ENCODE data around the gene TLR8. TPM values are rescaled to one million over a fixed set of nuclear protein-coding genes. Genes with fewer than 3 reads are reported as not detected.

Gene TLR8
- not detected in 2 replicates for total RNA-seq

GRCh38 chrX:12906046-12906761 is at the start of gene TLR8:
TSS of gene TLR8 (plus strand) at chrX:12906620. CDS start at chrX:12906707, 87 bp downstream.
- H3K36me3 Mint-ChIP-seq (ENCODE audit: low read depth), result no peaks in the 10 kb centered on the region
- H3K4me3 Mint-ChIP-seq, result no peak within 1 kb of the TSS
- peaks cover 15% of the 10 kb centered on the region for H3K4me1 Mint-ChIP-seq (ENCODE audit: low read depth)
- intact Hi-C loops (cut with micrococcal nuclease), result no loop called here
- no peak within 1 kb of the TSS for H3K27ac Mint-ChIP-seq
- peaks cover 5% of the 10 kb centered on the region for H3K27me3 Mint-ChIP-seq (ENCODE audit: insufficient read depth)
- H3K9me3 Mint-ChIP-seq, result no peaks in the 10 kb centered on the region
- DNase-seq (ENCODE audit: low spot score), result no peak

- no peak overlapping the region for H3K27ac Mint-ChIP-seq
- intact Hi-C loops (cut with micrococcal nuclease), result no loop called here
Observed at GRCh38 chrX:12865359-12865758, 41.1 kb upstream of the TLR8 start.

DNA sequence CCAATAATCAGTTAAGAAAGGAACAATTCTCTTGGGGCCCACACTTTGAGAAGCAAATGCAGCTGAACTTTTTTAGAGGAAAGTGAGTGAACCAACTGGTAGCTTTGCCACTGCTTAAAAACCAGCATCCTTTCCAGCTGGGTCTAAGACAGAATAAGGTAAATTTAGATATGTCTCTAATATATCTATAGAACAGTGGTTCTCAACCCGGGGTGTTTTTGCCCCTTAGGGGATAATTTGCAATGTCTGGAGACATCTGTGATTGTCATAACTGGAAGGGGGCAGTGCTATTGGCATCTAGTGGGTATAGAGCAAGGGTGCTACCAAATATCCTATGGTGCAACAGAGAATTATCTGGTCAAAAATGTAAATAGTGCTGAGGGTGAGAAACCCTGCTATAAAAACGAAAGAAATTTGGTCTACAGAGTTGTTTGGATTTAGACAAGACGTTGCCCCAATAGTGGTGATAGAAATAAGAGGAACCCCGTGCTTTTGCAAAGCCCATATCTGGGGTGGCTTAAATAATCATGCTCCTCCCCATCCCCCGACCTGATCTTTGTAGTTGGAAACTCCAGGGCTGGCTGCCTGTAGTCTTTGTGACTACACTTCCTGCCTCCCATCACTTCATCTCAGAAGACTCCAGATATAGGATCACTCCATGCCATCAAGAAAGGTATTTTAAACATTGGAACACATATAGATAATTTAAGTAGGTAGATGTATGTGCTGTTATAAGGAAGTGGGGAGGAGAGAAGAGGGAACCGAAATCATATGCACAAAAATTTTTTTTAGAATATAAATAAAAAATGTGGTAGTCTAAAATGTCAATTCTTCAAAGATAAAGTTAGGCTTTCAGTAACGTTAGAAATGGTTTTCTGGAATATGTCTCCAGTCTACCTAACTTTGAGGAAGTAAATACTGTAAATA is 39.7 kb upstream of the TLR8 start, which contains the start of gene TLR7:
Gene TLR7, plus strand, starts transcription at position 622 of the 927 bp plus-strand sequence. CDS start 507 bp downstream, outside the sequence.
- H3K36me3 Mint-ChIP-seq (ENCODE audit: low read depth), result no peaks in the 10 kb centered on the region
- H3K4me3 Mint-ChIP-seq, result peak within 1 kb of the TSS; percentile 35
- intact Hi-C loops (cut with micrococcal nuclease), result no loop called here
- peaks cover 11% of the 10 kb centered on the region for H3K4me1 Mint-ChIP-seq (ENCODE audit: low read depth)
- DNase-seq (ENCODE audit: low spot score), result no peak
- no peak within 1 kb of the TSS for H3K27ac Mint-ChIP-seq
- H3K9me3 Mint-ChIP-seq, result no peaks in the 10 kb centered on the region
- H3K27me3 Mint-ChIP-seq (ENCODE audit: insufficient read depth), result no peaks in the 10 kb centered on the region

More at GRCh38 chrX:12865359-12865758, 41.1 kb upstream of the TLR8 start:
- no peak for DNase-seq (ENCODE audit: low spot score)
- H3K36me3 Mint-ChIP-seq (ENCODE audit: low read depth), result no peaks in the 10 kb centered on the region
- H3K27me3 Mint-ChIP-seq (ENCODE audit: insufficient read depth), result no peaks in the 10 kb centered on the region
- peaks cover 11% of the 10 kb centered on the region for H3K4me1 Mint-ChIP-seq (ENCODE audit: low read depth)
- no peak overlapping the region for H3K4me3 Mint-ChIP-seq
- H3K9me3 Mint-ChIP-seq, result no peaks in the 10 kb centered on the region

DNA sequence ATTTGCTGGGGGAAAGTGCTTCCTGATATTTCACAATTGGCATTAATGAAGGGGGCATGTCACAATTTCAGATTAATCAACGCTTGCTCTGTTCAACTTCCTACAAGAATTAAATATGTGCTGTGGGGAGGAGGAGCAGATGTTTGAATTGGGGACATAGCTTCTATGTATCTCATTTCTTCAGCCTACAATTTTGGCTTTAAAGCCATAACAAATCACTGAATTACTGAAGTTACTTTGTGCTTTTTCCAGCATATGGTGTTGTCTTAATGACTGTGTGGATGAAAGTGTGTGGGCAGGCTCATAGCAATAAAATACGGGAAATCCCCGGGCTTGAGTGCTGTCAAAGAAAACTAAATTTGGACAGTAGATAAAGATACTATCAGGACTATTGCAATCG is 38.7 kb upstream of the TLR8 start:
- peaks cover 11% of the 10 kb centered on the region for H3K4me1 Mint-ChIP-seq (ENCODE audit: low read depth)
- H3K36me3 Mint-ChIP-seq (ENCODE audit: low read depth), result no peaks in the 10 kb centered on the region
- no peaks in the 10 kb centered on the region for H3K9me3 Mint-ChIP-seq
- H3K27me3 Mint-ChIP-seq (ENCODE audit: insufficient read depth), result no peaks in the 10 kb centered on the region
- H3K27ac Mint-ChIP-seq, result no peak overlapping the region
- H3K4me3 Mint-ChIP-seq, result peak overlapping the region; percentile 35
- intact Hi-C loops (cut with micrococcal nuclease), result no loop called here
- DNase-seq (ENCODE audit: low spot score), result no peak

- Mint-ChIP-seq H3K4me3 (no peak overlapping the region), H3K27me3 (ENCODE audit: insufficient read depth) (peaks cover 3% of the 10 kb centered on the region), H3K27ac (no peak overlapping the region), H3K36me3 (ENCODE audit: low read depth) (no peaks in the 10 kb centered on the region), H3K9me3 (no peaks in the 10 kb centered on the region), H3K4me1 (ENCODE audit: low read depth) (peaks cover 11% of the 10 kb centered on the region)
- intact Hi-C loops (cut with micrococcal nuclease), result no loop called here
- DNase-seq (ENCODE audit: low spot score), result no peak
Observed at GRCh38 chrX:12868747-12869146, 37.7 kb upstream of the TLR8 start.

DNA sequence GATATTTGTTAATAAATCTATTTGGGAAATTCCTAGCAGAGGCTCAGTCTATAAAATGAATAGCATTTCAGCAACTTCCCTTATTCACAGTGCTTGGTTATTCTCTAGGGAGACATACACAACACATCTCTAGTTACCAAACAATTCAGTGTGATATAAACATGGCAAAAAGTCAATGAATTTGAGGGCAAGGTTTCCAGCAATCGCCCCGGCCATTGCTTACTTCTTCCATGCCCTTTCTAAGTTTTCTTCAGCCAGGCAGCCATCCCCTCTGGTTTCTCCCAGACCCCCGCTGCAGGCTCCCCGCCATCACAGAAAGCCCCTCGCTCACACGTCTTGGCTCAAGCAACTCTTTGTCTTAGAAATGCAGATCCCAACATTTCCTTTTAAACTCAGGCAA is 35.2 kb upstream of the TLR8 start:
- no peak for DNase-seq (ENCODE audit: low spot score)
- Mint-ChIP-seq H3K36me3 (ENCODE audit: low read depth) (no peaks in the 10 kb centered on the region), H3K4me1 (ENCODE audit: low read depth) (peaks cover 11% of the 10 kb centered on the region), H3K27ac (no peak overlapping the region), H3K27me3 (ENCODE audit: insufficient read depth) (peaks cover 3% of the 10 kb centered on the region), H3K9me3 (no peaks in the 10 kb centered on the region), H3K4me3 (no peak overlapping the region)
- intact Hi-C loops (cut with micrococcal nuclease), result no loop called here

DNA sequence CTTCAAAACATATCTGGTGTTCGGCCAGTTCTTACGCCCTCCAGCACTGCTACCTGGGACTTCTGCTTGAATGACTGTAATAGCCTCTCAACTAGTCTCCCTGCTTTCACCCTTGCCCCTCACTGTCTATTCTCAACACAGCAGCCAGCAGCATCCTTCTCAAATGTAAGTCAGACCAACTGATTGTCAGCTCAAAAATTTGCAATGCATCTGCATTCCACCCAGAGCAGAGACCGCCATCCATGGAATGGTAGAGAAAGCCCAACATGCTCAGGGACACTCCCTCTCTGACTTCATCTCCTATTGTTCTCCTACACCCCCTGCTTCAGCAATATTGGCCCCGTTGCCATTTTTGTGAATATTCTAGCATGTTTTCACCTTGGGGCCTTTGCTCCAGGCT is 33.7 kb upstream of the TLR8 start:
- intact Hi-C loops (cut with micrococcal nuclease), result no loop called here
- H3K36me3 Mint-ChIP-seq (ENCODE audit: low read depth), result no peaks in the 10 kb centered on the region
- H3K27ac Mint-ChIP-seq, result no peak overlapping the region
- no peak for DNase-seq (ENCODE audit: low spot score)
- H3K9me3 Mint-ChIP-seq, result no peaks in the 10 kb centered on the region
- peaks cover 3% of the 10 kb centered on the region for H3K27me3 Mint-ChIP-seq (ENCODE audit: insufficient read depth)
- H3K4me1 Mint-ChIP-seq (ENCODE audit: low read depth), result peaks cover 4% of the 10 kb centered on the region
- H3K4me3 Mint-ChIP-seq, result no peak overlapping the region

DNA sequence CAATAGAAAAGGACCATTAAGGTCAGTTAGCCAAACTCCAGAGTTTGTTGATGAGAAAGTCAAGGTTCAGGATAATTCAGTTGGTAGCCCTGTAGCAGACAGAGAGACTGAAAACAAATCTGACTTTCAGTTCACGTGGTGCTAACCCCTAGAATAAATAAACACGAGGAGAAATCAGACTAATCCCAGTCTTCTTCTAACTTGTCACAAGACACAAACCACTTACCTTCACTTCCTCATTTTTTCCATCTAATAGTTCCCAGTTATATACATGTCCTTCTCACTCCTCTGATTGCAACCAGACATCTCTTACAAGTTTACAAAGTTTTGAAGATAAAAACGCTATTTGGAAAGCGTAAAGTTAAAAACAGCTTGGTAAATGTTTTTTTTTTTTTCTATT is 31.8 kb upstream of the TLR8 start:
- H3K27ac Mint-ChIP-seq, result no peak overlapping the region
- no peaks in the 10 kb centered on the region for H3K9me3 Mint-ChIP-seq
- DNase-seq (ENCODE audit: low spot score), result no peak
- no peak overlapping the region for H3K4me3 Mint-ChIP-seq
- no peaks in the 10 kb centered on the region for H3K4me1 Mint-ChIP-seq (ENCODE audit: low read depth)
- intact Hi-C loops (cut with micrococcal nuclease), result no loop called here
- H3K27me3 Mint-ChIP-seq (ENCODE audit: insufficient read depth), result peaks cover 3% of the 10 kb centered on the region
- no peaks in the 10 kb centered on the region for H3K36me3 Mint-ChIP-seq (ENCODE audit: low read depth)

DNA sequence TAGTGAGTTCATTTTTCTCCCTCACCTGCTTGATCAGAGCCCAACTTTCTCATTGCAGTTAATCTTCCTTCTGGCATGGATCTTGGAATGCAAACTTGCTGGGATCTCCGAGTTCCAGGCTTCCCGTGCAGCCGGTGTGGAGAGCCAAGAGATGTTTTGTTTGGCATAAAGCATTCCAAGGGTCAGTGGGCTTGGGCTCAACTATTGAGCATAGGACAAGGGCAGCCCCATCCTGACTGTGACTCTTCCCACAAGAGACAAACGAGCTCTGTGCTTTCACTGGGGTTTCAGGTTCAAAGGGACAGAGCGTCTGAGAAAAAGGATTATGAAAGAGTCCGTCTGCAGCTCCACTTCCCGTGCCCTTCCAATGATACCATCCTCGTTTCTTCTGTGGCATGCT is 29.0 kb upstream of the TLR8 start:
- Mint-ChIP-seq H3K27ac (no peak overlapping the region), H3K36me3 (ENCODE audit: low read depth) (no peaks in the 10 kb centered on the region), H3K9me3 (no peaks in the 10 kb centered on the region), H3K27me3 (ENCODE audit: insufficient read depth) (peaks cover 3% of the 10 kb centered on the region), H3K4me1 (ENCODE audit: low read depth) (no peaks in the 10 kb centered on the region), H3K4me3 (no peak overlapping the region)
- intact Hi-C loops (cut with micrococcal nuclease), result no loop called here
- DNase-seq (ENCODE audit: low spot score), result no peak

GRCh38 chrX:12878536-12878935 is 27.9 kb upstream of the TLR8 start:
- H3K27ac Mint-ChIP-seq, result no peak overlapping the region
- no peaks in the 10 kb centered on the region for H3K4me1 Mint-ChIP-seq (ENCODE audit: low read depth)
- no peaks in the 10 kb centered on the region for H3K36me3 Mint-ChIP-seq (ENCODE audit: low read depth)
- no peaks in the 10 kb centered on the region for H3K27me3 Mint-ChIP-seq (ENCODE audit: insufficient read depth)
- intact Hi-C loops (cut with micrococcal nuclease), result no loop called here
- H3K4me3 Mint-ChIP-seq, result no peak overlapping the region
- DNase-seq (ENCODE audit: low spot score), result no peak
- H3K9me3 Mint-ChIP-seq, result no peaks in the 10 kb centered on the region

- intact Hi-C loops (cut with micrococcal nuclease), result no loop called here
- Mint-ChIP-seq H3K4me1 (ENCODE audit: low read depth) (no peaks in the 10 kb centered on the region), H3K36me3 (ENCODE audit: low read depth) (no peaks in the 10 kb centered on the region), H3K27me3 (ENCODE audit: insufficient read depth) (no peaks in the 10 kb centered on the region), H3K4me3 (no peak overlapping the region), H3K9me3 (no peaks in the 10 kb centered on the region), H3K27ac (no peak overlapping the region)
- no peak for DNase-seq (ENCODE audit: low spot score)
Observed at GRCh38 chrX:12881914-12882313, 24.5 kb upstream of the TLR8 start.

GRCh38 chrX:12885508-12885907 is 20.9 kb upstream of the TLR8 start:
- intact Hi-C loops (cut with micrococcal nuclease), result no loop called here
- Mint-ChIP-seq H3K4me3 (no peak overlapping the region), H3K27ac (no peak overlapping the region), H3K9me3 (no peaks in the 10 kb centered on the region), H3K36me3 (ENCODE audit: low read depth) (no peaks in the 10 kb centered on the region), H3K4me1 (ENCODE audit: low read depth) (peaks cover 8% of the 10 kb centered on the region), H3K27me3 (ENCODE audit: insufficient read depth) (no peaks in the 10 kb centered on the region)
- DNase-seq (ENCODE audit: low spot score), result no peak

DNA sequence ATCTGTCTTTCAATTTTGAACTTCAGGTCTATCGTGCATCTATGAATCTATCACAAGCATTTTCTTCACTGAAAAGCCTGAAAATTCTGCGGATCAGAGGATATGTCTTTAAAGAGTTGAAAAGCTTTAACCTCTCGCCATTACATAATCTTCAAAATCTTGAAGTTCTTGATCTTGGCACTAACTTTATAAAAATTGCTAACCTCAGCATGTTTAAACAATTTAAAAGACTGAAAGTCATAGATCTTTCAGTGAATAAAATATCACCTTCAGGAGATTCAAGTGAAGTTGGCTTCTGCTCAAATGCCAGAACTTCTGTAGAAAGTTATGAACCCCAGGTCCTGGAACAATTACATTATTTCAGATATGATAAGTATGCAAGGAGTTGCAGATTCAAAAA is 19.9 kb upstream of the TLR8 start:
- H3K4me3 Mint-ChIP-seq, result no peak overlapping the region
- peaks cover 18% of the 10 kb centered on the region for H3K4me1 Mint-ChIP-seq (ENCODE audit: low read depth)
- intact Hi-C loops (cut with micrococcal nuclease), result no loop called here
- H3K36me3 Mint-ChIP-seq (ENCODE audit: low read depth), result no peaks in the 10 kb centered on the region
- no peak for DNase-seq (ENCODE audit: low spot score)
- H3K9me3 Mint-ChIP-seq, result no peaks in the 10 kb centered on the region
- H3K27ac Mint-ChIP-seq, result no peak overlapping the region
- no peaks in the 10 kb centered on the region for H3K27me3 Mint-ChIP-seq (ENCODE audit: insufficient read depth)

Measured in activated T-helper 1 cell treated with anti-CD3 and anti-CD28 coated beads, Interleukin-12 subunit alpha, Interleukin-12 subunit beta, Interleukin-2, Interleukin-4 antibody, amounts not matched to agents 30 ng/mL and 10 ng/mL and 1 ng/mL, durations not matched to agents 14 hours and 24 hours and 36 hours (primary cell).